Lower leg skin (tissue), 3 donors: ENCODE data around the gene SFT2D3.
"Not testable (repeated sequence)": the region's sequence is repeated elsewhere in the genome, so short reads cannot be mapped to it uniquely, and the experiment has no call there.

Experiments used
- POLR2A ChIP-seq, 2 donors: fragments of 450-650 bp; IDR thresholded peaks; one replicate each; pipeline ENCODE4 v1.6.1; 2016 to 2017; ENCODE audit warnings: antibody characterized with exemption in 2 of 2, mild to moderate bottlenecking in 1 of 2, moderate library complexity in 1 of 2
- TF ChIP-seq, protein P1 (sequence below), 3 donors: fragments of 450-650 bp; IDR thresholded peaks; one replicate each; pipeline ENCODE4 v1.5.1; 2016; ENCODE audit warnings: antibody characterized with exemption in 3 of 3, mild to moderate bottlenecking in 3 of 3, moderate library complexity in 2 of 3

DNA sequence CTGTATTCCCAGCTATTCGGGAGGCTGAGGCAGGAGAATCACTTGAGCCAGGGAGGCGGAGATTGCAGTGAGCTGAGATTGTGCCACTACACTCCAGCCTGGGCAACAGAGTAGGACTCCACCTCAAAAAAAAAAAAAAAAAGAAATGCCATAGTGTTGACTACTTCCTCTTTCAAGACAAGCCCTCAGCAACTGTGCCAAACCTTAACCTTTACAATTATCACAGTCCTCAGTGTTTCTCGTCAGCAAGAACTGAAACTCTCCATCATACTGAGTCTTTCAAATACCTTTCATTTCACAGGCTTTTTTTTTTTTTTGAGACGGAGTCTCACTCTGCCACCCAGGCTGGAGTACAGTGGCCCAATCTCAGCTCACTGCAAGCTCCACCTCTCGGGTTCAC is 48.2 kb downstream of the SFT2D3 start:
- TF ChIP-seq, protein P1, sequence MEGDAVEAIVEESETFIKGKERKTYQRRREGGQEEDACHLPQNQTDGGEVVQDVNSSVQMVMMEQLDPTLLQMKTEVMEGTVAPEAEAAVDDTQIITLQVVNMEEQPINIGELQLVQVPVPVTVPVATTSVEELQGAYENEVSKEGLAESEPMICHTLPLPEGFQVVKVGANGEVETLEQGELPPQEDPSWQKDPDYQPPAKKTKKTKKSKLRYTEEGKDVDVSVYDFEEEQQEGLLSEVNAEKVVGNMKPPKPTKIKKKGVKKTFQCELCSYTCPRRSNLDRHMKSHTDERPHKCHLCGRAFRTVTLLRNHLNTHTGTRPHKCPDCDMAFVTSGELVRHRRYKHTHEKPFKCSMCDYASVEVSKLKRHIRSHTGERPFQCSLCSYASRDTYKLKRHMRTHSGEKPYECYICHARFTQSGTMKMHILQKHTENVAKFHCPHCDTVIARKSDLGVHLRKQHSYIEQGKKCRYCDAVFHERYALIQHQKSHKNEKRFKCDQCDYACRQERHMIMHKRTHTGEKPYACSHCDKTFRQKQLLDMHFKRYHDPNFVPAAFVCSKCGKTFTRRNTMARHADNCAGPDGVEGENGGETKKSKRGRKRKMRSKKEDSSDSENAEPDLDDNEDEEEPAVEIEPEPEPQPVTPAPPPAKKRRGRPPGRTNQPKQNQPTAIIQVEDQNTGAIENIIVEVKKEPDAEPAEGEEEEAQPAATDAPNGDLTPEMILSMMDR (IDR thresholded peaks at IDR 0.05) = not testable (repeated sequence)
- not testable (repeated sequence) for TF ChIP-seq POLR2A (IDR thresholded peaks at IDR 0.05)
